H1 (cell line): ENCODE results near the gene E2F2. TPM values are rescaled to one million over a fixed set of nuclear protein-coding genes. Genes with fewer than 3 reads are reported as not detected.

Experiments
- CTCF ChIA-PET: fragments of 300-600 bp; sonication (Branson Sonifier 250); formaldehyde crosslinking; loops from one replicate; lab custom pipeline; 2021; ENCODE audit not compliant: partially characterized antibody; lab: Charles Lee
- POLR2A ChIA-PET: fragments of 300-600 bp; sonication (Branson Sonifier 250); formaldehyde crosslinking; loops from one replicate; lab custom pipeline; 2021; ENCODE audit warnings: inconsistent platforms; ENCODE audit not compliant: partially characterized antibody; lab: Charles Lee
- DNase-seq, 2 experiments: peaks; one replicate each; pipeline versions ENCODE4 v3.0.0 to v3.0.0-alpha.2; 2010 to 2022; ENCODE audit warnings: low spot score in 2 of 2, low read depth in 1 of 2, mixed read lengths in 1 of 2
- FAIRE-seq: peaks from 2 replicates; lab custom pipeline; 2011; peaks lifted over from hg19 to GRCh38; lab: Jason Lieb, UNC
- H2AFZ ChIP-seq: 2 replicates; pipeline ENCODE4 v1.8.1; 2012; ENCODE audit warnings: low read length, inconsistent platforms
- H2AK5ac ChIP-seq: 2 replicates; pipeline ENCODE4 v1.6.1; 2013; ENCODE audit warnings: low read depth, low read length
- H2BK120ac ChIP-seq: replicated peaks from 2 replicates; pipeline ENCODE3; 2013; ENCODE audit warnings: low read depth, low read length, inconsistent platforms
- H2BK12ac ChIP-seq: 2 replicates; pipeline ENCODE4 v1.6.1; 2013; ENCODE audit warnings: low read depth, low read length
- H2BK15ac ChIP-seq: 2 replicates; pipeline ENCODE4 v1.6.1; 2013; ENCODE audit warnings: low read length
- H2BK20ac ChIP-seq: 2 replicates; pipeline ENCODE4 v1.6.1; 2013; ENCODE audit warnings: low read length
- H2BK5ac ChIP-seq: 2 replicates; pipeline ENCODE4 v1.6.1; 2013; ENCODE audit warnings: low read depth, low read length
- H3K14ac ChIP-seq: 2 replicates; pipeline ENCODE4 v1.6.1; 2013; ENCODE audit warnings: inconsistent platforms; ENCODE audit not compliant: insufficient read length
- H3K18ac ChIP-seq: 2 replicates; pipeline ENCODE4 v1.6.1; 2013; ENCODE audit warnings: low read length; ENCODE audit errors: extremely low read depth
- H3K23ac ChIP-seq: 2 replicates; pipeline ENCODE4 v1.6.1; 2013; ENCODE audit warnings: inconsistent platforms; ENCODE audit not compliant: insufficient read length
- H3K23me2 ChIP-seq: 2 replicates; pipeline ENCODE4 v1.6.1; 2013; ENCODE audit warnings: low read depth, low read length
- H3K27ac ChIP-seq: 2 replicates; pipeline ENCODE4 v1.6.1; 2011; ENCODE audit warnings: low read depth, low read length, inconsistent platforms
- H3K27me3 ChIP-seq, 4 experiments: replicated peaks in 1 of 4; 1 replicate in 1 of 4; 2 replicates in 3 of 4; pipeline versions ENCODE4 v1.6.1 to v1.8.1; 2011 to 2013; ENCODE audit warnings: low read length in 3 of 4, mild to moderate bottlenecking in 3 of 4, inconsistent platforms in 2 of 4, mixed read lengths in 2 of 4, moderate library complexity in 1 of 4; ENCODE audit not compliant: control insufficient read depth in 3 of 4, insufficient read depth in 3 of 4; ENCODE audit errors: extremely low read depth in 1 of 4
- H3K36me3 ChIP-seq, 4 experiments: 2 replicates each; pipeline versions ENCODE4 v1.6.1 to v1.8.1; 2011 to 2013; ENCODE audit warnings: mild to moderate bottlenecking in 4 of 4, low read length in 3 of 4, moderate library complexity in 2 of 4, control low read depth in 1 of 4, inconsistent platforms in 1 of 4; ENCODE audit not compliant: insufficient read depth in 4 of 4, control insufficient read depth in 2 of 4
- H3K4ac ChIP-seq: replicated peaks from 2 replicates; pipeline ENCODE3; 2013; ENCODE audit warnings: low read length, low read depth, mixed read lengths, inconsistent platforms; ENCODE audit not compliant: insufficient read length
- H3K4me1 ChIP-seq, 4 experiments: replicated peaks in 1 of 4; 1 replicate in 1 of 4; 2 replicates in 3 of 4; pipeline versions ENCODE4 v1.6.1 to v1.8.1; 2011 to 2013; ENCODE audit warnings: low read length in 3 of 4, inconsistent platforms in 2 of 4, mixed read lengths in 1 of 4; ENCODE audit not compliant: insufficient read depth in 4 of 4, control insufficient read depth in 3 of 4
- H3K4me2 ChIP-seq, 2 experiments: 2 replicates each; pipeline versions ENCODE4 v1.6.1 to v1.8.1; 2011 to 2013; ENCODE audit warnings: low read depth in 2 of 2, low read length in 2 of 2, control low read depth in 1 of 2, inconsistent platforms in 1 of 2, mild to moderate bottlenecking in 1 of 2; ENCODE audit not compliant: insufficient read depth in 1 of 2
- H3K4me3 ChIP-seq, 4 experiments: fragments of 200-600, 300-600 bp in 1 of 4; sonication (generic), shearing (Covaris generic), sonication (Bioruptor Twin) in 1 of 4; 2 replicates each; pipeline versions ENCODE4 v1.5.1 to v1.8.1; 2011 to 2016; ENCODE audit warnings: low read length in 4 of 4, low read depth in 3 of 4, control low read depth in 2 of 4, inconsistent platforms in 2 of 4, mild to moderate bottlenecking in 2 of 4, mixed read lengths in 1 of 4, moderate library complexity in 1 of 4; ENCODE audit not compliant: insufficient read depth in 2 of 4; ENCODE audit errors: extremely low read depth in 1 of 4
- H3K56ac ChIP-seq: replicated peaks from 2 replicates; pipeline ENCODE3; 2013; ENCODE audit warnings: low read depth, mild to moderate bottlenecking, mixed read lengths, low read length, inconsistent platforms; ENCODE audit not compliant: insufficient read length
- H3K79me1 ChIP-seq: 2 replicates; pipeline ENCODE4 v1.6.1; 2013; ENCODE audit warnings: low read depth, low read length, control low read depth
- H3K79me2 ChIP-seq, 2 experiments: 2 replicates each; pipeline versions ENCODE4 v1.6.1 to v1.8.1; 2012 to 2013; ENCODE audit warnings: low read length in 2 of 2, mild to moderate bottlenecking in 2 of 2, inconsistent platforms in 1 of 2; ENCODE audit not compliant: insufficient read depth in 2 of 2, control insufficient read depth in 1 of 2
- H3K9ac ChIP-seq, 4 experiments: replicated peaks in 1 of 4; 1 replicate in 1 of 4; 2 replicates in 3 of 4; pipeline versions ENCODE4 v1.6.1 to v1.8.1; 2011 to 2013; ENCODE audit warnings: low read depth in 3 of 4, low read length in 3 of 4, control low read depth in 2 of 4, mild to moderate bottlenecking in 2 of 4, moderate library complexity in 2 of 4, inconsistent platforms in 1 of 4; ENCODE audit errors: extremely low read depth in 1 of 4
- H3K9me3 ChIP-seq, 2 experiments: 2 replicates each; pipeline versions ENCODE4 v1.6.1 to v1.8.1; 2012 to 2013; ENCODE audit warnings: mild to moderate bottlenecking in 2 of 2, moderate library complexity in 2 of 2, control low read depth in 1 of 2, inconsistent platforms in 1 of 2, low read depth in 1 of 2, low read length in 1 of 2, mixed read lengths in 1 of 2; ENCODE audit not compliant: insufficient read depth in 2 of 2
- H4K20me1 ChIP-seq, 2 experiments: replicated peaks in 1 of 2; 2 replicates each; pipeline versions ENCODE3 to v1.8.1; 2011 to 2013; ENCODE audit warnings: inconsistent platforms in 2 of 2, low read length in 2 of 2, mild to moderate bottlenecking in 1 of 2; ENCODE audit not compliant: insufficient read depth in 2 of 2, control insufficient read depth in 1 of 2
- H4K5ac ChIP-seq: 2 replicates; pipeline ENCODE4 v1.6.1; 2013; ENCODE audit warnings: low read length, low read depth, mixed read lengths, inconsistent platforms; ENCODE audit not compliant: insufficient read length
- H4K8ac ChIP-seq: 2 replicates; pipeline ENCODE4 v1.8.0; 2013; ENCODE audit warnings: mild to moderate bottlenecking, moderate library complexity, low read length, inconsistent platforms; ENCODE audit not compliant: insufficient read depth; ENCODE audit errors: extremely low read depth
- H4K91ac ChIP-seq: replicated peaks from 2 replicates; pipeline ENCODE3; 2013; ENCODE audit warnings: low read length, mixed read lengths, inconsistent platforms; ENCODE audit not compliant: insufficient read length
- EGR1 ChIP-seq: IDR thresholded peaks from 2 replicates; pipeline ENCODE4 v1.6.1; 2011; ENCODE audit warnings: low read depth, low read length, borderline replicate concordance
- HDAC2 ChIP-seq, 2 experiments: fragments of 300-600 bp in 1 of 2; sonication (generic) in 1 of 2; IDR thresholded peaks; 2 replicates each; pipeline ENCODE4 v1.6.1; 2011 to 2012; ENCODE audit warnings: low read depth in 2 of 2, low read length in 2 of 2, mild to moderate bottlenecking in 2 of 2, moderate library complexity in 2 of 2, borderline replicate concordance in 1 of 2, inconsistent platforms in 1 of 2
- POLR2AphosphoS5 ChIP-seq: IDR thresholded peaks from 2 replicates; pipeline ENCODE4 v1.6.1; 2011; ENCODE audit warnings: low read depth, low read length
- POU5F1 ChIP-seq: IDR thresholded peaks from 2 replicates; pipeline ENCODE4 v1.6.1; 2011; ENCODE audit warnings: low read depth, mild to moderate bottlenecking, low read length, moderate library complexity
- WGBS, 2 experiments: shearing (Covaris generic) in 1 of 2; methylation state at CpG; one replicate each; pipeline versions ENCODE4 v1.1.6 to v1.1.7; 2013 to 2015; ENCODE audit warnings: low lambda C conversion rate in 2 of 2, mixed read lengths in 2 of 2, inconsistent platforms in 1 of 2, low coverage in 1 of 2, missing lambda C conversion rate in 1 of 2; ENCODE audit not compliant: insufficient replicate concordance in 2 of 2, insufficient coverage in 1 of 2, insufficient read length in 1 of 2; ENCODE audit errors: extremely low coverage in 1 of 2, missing lambda C conversion rate in 1 of 2; 5-methylcytosine and 5-hydroxymethylcytosine counted together
- polyA plus RNA-seq, 7 experiments: library from polyadenylated mRNA; depleted of rRNA in 3 of 7; stranded (reverse) in 5 of 7; unstranded in 2 of 7; fragments of >200 nt in 5 of 7; fragments of 200-250 nt in 2 of 7; gene quantifications; 1 replicate in 5 of 7; 2 replicates in 1 of 7; 4 replicates in 1 of 7; pipeline versions ENCODE4 v1.2.1 to v1.2.3, GENCODE V29; 2011 to 2013; ENCODE audit warnings: missing spikeins in 2 of 7, mixed read lengths in 2 of 7
- total RNA-seq: library from RNA; stranded (reverse); fragmentation: NEBNext Ultra II Directional; extraction: Animal tissue kit (Norgen Biotek cat#: 25700); gene quantifications from 2 replicates; pipeline ENCODE4 v1.2.1, GENCODE V29; 2021

Gene E2F2
- total and polyA plus RNA-seq, 2 of the 8 experiments (the other 6 are each of a cell fraction or from before 2014, with no cell fraction given), result 1.8 to 7.0 TPM

DNA sequence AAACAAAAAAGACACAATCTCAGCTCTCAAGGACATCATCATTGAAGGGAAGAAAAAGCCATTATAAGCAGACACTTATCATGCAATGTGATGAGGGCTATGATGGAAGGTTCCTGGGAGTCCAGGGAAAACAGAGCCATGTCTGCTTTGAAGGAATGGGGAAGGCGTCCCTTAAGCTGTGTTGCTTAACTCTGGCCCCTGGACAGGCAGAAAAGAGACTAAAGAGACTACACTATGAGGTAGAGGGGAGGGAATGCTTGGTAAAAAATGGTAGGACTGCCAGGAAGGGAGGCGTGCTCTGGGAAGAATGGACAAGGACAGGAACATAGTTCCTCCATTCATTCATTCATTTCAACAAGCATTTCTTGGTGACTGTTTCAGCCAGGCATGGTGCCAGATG, 68.3 kb downstream of the E2F2 start:
- TF ChIP-seq HDAC2 (IDR thresholded peaks at IDR 0.05; ENCODE audit: borderline replicate concordance in 1 of 2, low read depth in 2 of 2, low read length in 2 of 2) (no peak), POU5F1 (no peak), EGR1 (no peak), POLR2AphosphoS5 (no peak)
- TF ChIP-seq, all 59 proteins: peak for 0
- H3K4me1 ChIP-seq, result no peaks in the 10 kb centered on the region
- no peaks in the 10 kb centered on the region for H3K27me3 ChIP-seq
- ChIA-PET POLR2A (interaction anchor here (1.4 kb wide), 1 partner anchor 18 kb away, joined by 4 read pairs; no protein-coding TSS in a partner anchor), CTCF (no interaction called here)
- H3K4me2 ChIP-seq, result no peak overlapping the region
- no peak overlapping the region for H4K8ac ChIP-seq
- H3K18ac ChIP-seq, result no peak overlapping the region
- no peaks in the 10 kb centered on the region for H3K23me2 ChIP-seq
- FAIRE-seq, result no peak
- no peak overlapping the region for H3K14ac ChIP-seq
- H2AK5ac ChIP-seq, result no peak overlapping the region
- H3K23ac ChIP-seq, result no peak overlapping the region
- H2BK120ac ChIP-seq, result no peak overlapping the region
- H2BK20ac ChIP-seq, result no peak overlapping the region
- 0 out of 2 replicates have a peak, but pooled peaks cover 4% of the 10 kb centered on the region for H3K79me1 ChIP-seq
- H4K5ac ChIP-seq, result no peak overlapping the region
- H3K4ac ChIP-seq, result no peak overlapping the region
- no peak overlapping the region for H3K56ac ChIP-seq
- no peak overlapping the region for H2BK5ac ChIP-seq
- WGBS, 2 experiments, result 79% methylated on average over 2 of the region's 2 CpGs; no CpG with 5 or more reads in 1 of the 2 experiments
- peaks cover 6 to 12% of the 10 kb centered on the region in 2 experiments for H4K20me1 ChIP-seq
- peaks cover 0 to 5% of the 10 kb centered on the region in 2 experiments; a peak in 2 of 4 replicates for H3K79me2 ChIP-seq
- DNase-seq, result no peak
- no peak overlapping the region for H2AFZ ChIP-seq
- no peaks in the 10 kb centered on the region for H3K36me3 ChIP-seq
- H2BK15ac ChIP-seq, result no peak overlapping the region
- H3K4me3 ChIP-seq, result no peak overlapping the region
- H3K9ac ChIP-seq, result no peak overlapping the region
- H3K9me3 ChIP-seq, result 0 out of 4 replicates have a peak, but pooled peaks cover 0 to 2% of the 10 kb centered on the region in 2 experiments
- H4K91ac ChIP-seq, result no peak overlapping the region
- H2BK12ac ChIP-seq, result no peak overlapping the region
- H3K27ac ChIP-seq, result no peak overlapping the region
